ENCODE data around the gene SIGLEC5. TPM values are rescaled to one million over a fixed set of nuclear protein-coding genes. Genes with fewer than 3 reads are reported as not detected.

The SIGLEC5 gene
- total RNA-seq, 2 donors from 2014 or later, result 0.37 TPM; not detected in 1

- Mint-ChIP-seq H3K36me3 (ENCODE audit: low read depth) (no peaks in the 10 kb centered on the region), H3K27ac (no peak overlapping the region), H3K4me1 (peaks cover 16% of the 10 kb centered on the region), H3K4me3 (no peak overlapping the region), H3K27me3 (peaks cover 38% of the 10 kb centered on the region)
- no peak for ATAC-seq
- no peaks in the 10 kb centered on the region for H3K9me3 ChIP-seq (ENCODE audit: control insufficient read depth, low read length, poor library complexity, severe bottlenecking)
- DNase-seq, result no peak
Measured at GRCh38 chr19:51567583-51567982, 62.6 kb downstream of the SIGLEC5 start.

DNA sequence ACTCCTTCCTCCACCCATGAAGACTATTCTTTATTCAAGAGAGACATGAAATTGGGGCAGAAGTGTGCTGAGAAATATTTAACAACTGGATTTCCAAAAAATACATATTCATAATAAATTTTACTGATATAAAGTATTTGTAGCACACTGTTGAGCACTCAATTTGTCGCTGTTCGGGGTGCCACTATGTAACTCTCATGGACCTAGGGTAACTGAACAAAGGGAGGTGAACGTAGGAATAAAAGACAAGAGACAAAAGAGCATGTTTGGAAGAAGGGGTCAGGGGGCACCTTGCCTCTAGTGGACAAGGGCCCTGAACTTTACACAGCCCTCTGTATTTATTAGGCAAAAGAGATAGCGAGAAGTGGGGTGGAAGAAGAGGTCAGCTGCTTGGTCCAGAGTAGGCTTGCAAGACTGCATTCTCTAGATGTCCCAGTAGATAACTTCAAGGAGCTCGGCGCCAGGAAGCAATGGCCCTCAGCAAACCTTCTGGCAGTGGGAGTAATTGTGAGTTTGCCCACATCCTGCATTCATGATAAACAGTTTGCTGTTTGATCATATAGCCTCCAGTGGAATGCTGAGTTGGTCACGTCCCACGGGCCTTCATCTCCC lies 63.6 kb downstream of the SIGLEC5 start:
- no peaks in the 10 kb centered on the region for H3K36me3 Mint-ChIP-seq (ENCODE audit: low read depth)
- DNase-seq (no peak), ATAC-seq (no peak)
- no peaks in the 10 kb centered on the region for H3K9me3 ChIP-seq (ENCODE audit: control insufficient read depth, low read length, poor library complexity, severe bottlenecking)
- H3K4me1 Mint-ChIP-seq, result peaks cover 7% of the 10 kb centered on the region
- H3K27ac Mint-ChIP-seq, result no peak overlapping the region
- H3K27me3 Mint-ChIP-seq, result peaks cover 42% of the 10 kb centered on the region
- no peak overlapping the region for H3K4me3 Mint-ChIP-seq

DNA sequence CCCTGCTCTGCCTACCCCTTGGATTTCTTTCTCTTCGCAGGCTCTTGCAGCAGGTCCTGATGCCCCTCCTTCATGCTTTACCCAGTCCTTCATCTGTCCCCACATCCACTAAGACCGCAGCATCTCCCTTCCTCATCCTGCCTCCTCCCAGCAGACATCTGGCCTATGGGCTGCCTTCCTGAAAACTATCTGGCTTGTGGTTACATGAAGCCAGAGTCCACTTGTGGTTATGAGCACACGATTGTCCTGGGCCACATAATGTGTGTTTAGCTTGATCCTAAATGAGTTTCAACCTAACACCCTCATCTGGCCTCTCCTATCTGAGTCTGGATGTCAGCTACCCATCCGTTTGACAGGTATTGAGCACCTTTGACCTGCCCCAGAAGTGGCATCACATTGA lies 64.6 kb downstream of the SIGLEC5 start:
- no peak for ATAC-seq
- Mint-ChIP-seq H3K4me1 (peaks cover 2% of the 10 kb centered on the region), H3K27ac (no peak overlapping the region), H3K36me3 (ENCODE audit: low read depth) (peaks cover 4% of the 10 kb centered on the region), H3K27me3 (peaks cover 46% of the 10 kb centered on the region), H3K4me3 (no peak overlapping the region)
- H3K9me3 ChIP-seq (ENCODE audit: control insufficient read depth, low read length, poor library complexity, severe bottlenecking), result no peaks in the 10 kb centered on the region
- DNase-seq, result no peak

- DNase-seq (no peak), ATAC-seq (no peak)
- no peak overlapping the region for H3K4me3 Mint-ChIP-seq
- H3K9me3 ChIP-seq (ENCODE audit: control insufficient read depth, low read length, poor library complexity, severe bottlenecking), result no peaks in the 10 kb centered on the region
- peaks cover 4% of the 10 kb centered on the region for H3K36me3 Mint-ChIP-seq (ENCODE audit: low read depth)
- no peak overlapping the region for H3K27ac Mint-ChIP-seq
- H3K4me1 Mint-ChIP-seq, result no peaks in the 10 kb centered on the region
- peaks cover 54% of the 10 kb centered on the region for H3K27me3 Mint-ChIP-seq
Measured at GRCh38 chr19:51564791-51565190, 65.4 kb downstream of the SIGLEC5 start.

Other genes with a start within 250 kb of the SIGLEC5 start
- gene LIM2, start 242.4 kb downstream of the SIGLEC5 start, total RNA-seq, result not detected
- gene C19orf84, start 239.8 kb downstream of the SIGLEC5 start, total RNA-seq, result not detected
- gene SIGLEC10, start 212.8 kb downstream of the SIGLEC5 start, total RNA-seq, result 1 to 10 TPM in 1 of 2 donors, under 1 TPM in 1; 0.29 to 2.7 TPM
- not detected for gene SIGLEC8, start 171.9 kb downstream of the SIGLEC5 start, total RNA-seq
- gene CEACAM18, start 151.9 kb downstream of the SIGLEC5 start, total RNA-seq, result not detected
- not detected for gene SIGLEC12, start 128.6 kb downstream of the SIGLEC5 start, total RNA-seq
- under 1 TPM in 1 of 2 donors, not detected in 1; 0.80 TPM for gene SIGLEC6, start 98.7 kb downstream of the SIGLEC5 start, total RNA-seq
- gene ZNF175, start 59.1 kb downstream of the SIGLEC5 start, total RNA-seq, result 1 to 10 TPM; 4.5 to 5.1 TPM
- gene SIGLEC14, start 16.4 kb upstream of the SIGLEC5 start, total RNA-seq, result 1 to 10 TPM in 1 of 2 donors, under 1 TPM in 1; 0.86 to 3.3 TPM
- gene SPACA6, start 62.9 kb upstream of the SIGLEC5 start, total RNA-seq, result 1 to 10 TPM; 4.3 to 6.4 TPM
- not detected for gene HAS1, start 93.6 kb upstream of the SIGLEC5 start, total RNA-seq
- gene FPR1, start 121.5 kb upstream of the SIGLEC5 start, total RNA-seq, result 1 to 10 TPM in 1 of 2 donors, under 1 TPM in 1; 0.70 to 4.1 TPM
- gene FPR2, start 130.8 kb upstream of the SIGLEC5 start, total RNA-seq, result under 1 TPM in 1 of 2 donors, not detected in 1; 0.40 TPM
- not detected for gene FPR3, start 164.8 kb upstream of the SIGLEC5 start, total RNA-seq